WTC11 (cell line): ENCODE results near the gene AGBL4.

Source experiments
- AR ChIP-seq: fragments of 250-450 bp; sonication (Bioruptor Pico); IDR thresholded peaks from 2 replicates; pipeline ENCODE4 v1.9.0; 2021; ENCODE audit warnings: mild to moderate bottlenecking
- CTCF ChIP-seq: fragments of 200-600 bp; IDR thresholded peaks from 2 replicates; pipeline ENCODE4 v1.8.0; 2022; ENCODE audit warnings: antibody characterized with exemption
- FOXK1 ChIP-seq: sonication (generic); formaldehyde crosslinking; IDR thresholded peaks from 2 replicates; pipeline ENCODE4 v1.8.0; 2022; ENCODE audit warnings: mild to moderate bottlenecking, moderate library complexity, missing genetic modification reagents
- FOXP1 ChIP-seq: sonication (generic); formaldehyde crosslinking; IDR thresholded peaks from 2 replicates; pipeline ENCODE4 v1.8.0; 2022; ENCODE audit warnings: missing genetic modification reagents, mild to moderate bottlenecking, moderate library complexity, borderline replicate concordance
- GRHL2 ChIP-seq: fragments of 250-450 bp; sonication (Bioruptor Pico); IDR thresholded peaks from 2 replicates; pipeline ENCODE4 v1.8.0; 2022; ENCODE audit warnings: mild to moderate bottlenecking, moderate library complexity; ENCODE audit not compliant: insufficient replicate concordance, severe bottlenecking
- SOX15 ChIP-seq: fragments of 250-450 bp; sonication (Bioruptor Pico); IDR thresholded peaks from 2 replicates; pipeline ENCODE4 v1.9.0; 2021; ENCODE audit warnings: mild to moderate bottlenecking
- TCF7 ChIP-seq: sonication (generic); formaldehyde crosslinking; IDR thresholded peaks from 2 replicates; pipeline ENCODE4 v1.8.0; 2022; ENCODE audit warnings: mild to moderate bottlenecking, low read depth, missing genetic modification reagents, moderate library complexity

- TF ChIP-seq CTCF (no peak), GRHL2 (CRISPR knock-in tag) (no peak), FOXK1 (no peak), FOXP1 (CRISPR knock-in tag) (no peak), TCF7 (CRISPR knock-in tag) (no peak), AR (CRISPR knock-in tag) (no peak), SOX15 (no peak)
Observed at GRCh38 chr1:48773133-48773532, 1250.6 kb downstream of the AGBL4 start.
